WERI-Rb-1 (cell line): ENCODE results near the gene KNSTRN.

ENCODE experiments used
- DNase-seq: peaks from one replicate; pipeline ENCODE4 v3.0.0-alpha.2; 2020
- H3K27ac ChIP-seq: fragments of 250-450 bp; sonication (Bioruptor Pico); 2 replicates; pipeline ENCODE4 v1.5.1; 2020; ENCODE audit warnings: mild to moderate bottlenecking, moderate library complexity
- H3K27me3 ChIP-seq: fragments of 250-450 bp; sonication (Bioruptor Pico); 2 replicates; pipeline ENCODE4 v1.5.1; 2021; ENCODE audit warnings: mild to moderate bottlenecking, low read depth, moderate library complexity; ENCODE audit not compliant: insufficient read depth, severe bottlenecking
- H3K36me3 ChIP-seq: fragments of 250-450 bp; sonication (Bioruptor Pico); 2 replicates; pipeline ENCODE4 v1.5.1; 2020; ENCODE audit warnings: mild to moderate bottlenecking, moderate library complexity
- H3K4me3 ChIP-seq: 2 replicates; pipeline ENCODE4 v1.5.1; 2011; ENCODE audit warnings: low read depth, mild to moderate bottlenecking, control low read depth, low read length
- H3K9me3 ChIP-seq: fragments of 250-450 bp; sonication (Bioruptor Pico); 2 replicates; pipeline ENCODE4 v1.5.1; 2021; ENCODE audit warnings: mild to moderate bottlenecking, moderate library complexity; ENCODE audit not compliant: severe bottlenecking
- TF ChIP-seq, protein P1 (sequence below): IDR thresholded peaks from 2 replicates; pipeline ENCODE4 v1.5.1; 2011; ENCODE audit warnings: low read depth, mild to moderate bottlenecking, control low read depth, inconsistent platforms, low read length

Gene KNSTRN

DNA sequence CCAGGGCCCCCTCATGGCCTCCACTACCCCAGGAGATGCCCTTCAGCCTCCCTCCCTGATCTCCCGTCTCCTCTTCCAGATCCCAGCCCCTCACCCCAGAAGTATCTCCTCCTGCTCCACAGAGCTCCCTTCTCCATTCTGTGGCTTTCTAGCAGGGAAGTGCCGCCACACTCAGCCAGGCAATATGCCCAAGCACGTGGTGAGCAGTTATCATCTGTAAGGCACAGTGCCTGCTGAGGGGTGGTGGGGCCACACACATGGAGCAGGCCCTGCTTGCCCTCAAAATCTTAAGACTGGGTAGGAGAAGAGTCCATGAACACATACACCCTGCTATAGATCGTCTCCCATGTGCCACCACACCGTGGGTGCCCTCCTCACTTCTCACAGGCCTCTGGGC is 34.0 kb upstream of the KNSTRN start:
- H3K4me3 ChIP-seq, result no peak overlapping the region
- H3K27ac ChIP-seq, result no peak overlapping the region
- H3K27me3 ChIP-seq, result no peaks in the 10 kb centered on the region
- no peaks in the 10 kb centered on the region for H3K9me3 ChIP-seq
- no peak for DNase-seq
- TF ChIP-seq, protein P1, sequence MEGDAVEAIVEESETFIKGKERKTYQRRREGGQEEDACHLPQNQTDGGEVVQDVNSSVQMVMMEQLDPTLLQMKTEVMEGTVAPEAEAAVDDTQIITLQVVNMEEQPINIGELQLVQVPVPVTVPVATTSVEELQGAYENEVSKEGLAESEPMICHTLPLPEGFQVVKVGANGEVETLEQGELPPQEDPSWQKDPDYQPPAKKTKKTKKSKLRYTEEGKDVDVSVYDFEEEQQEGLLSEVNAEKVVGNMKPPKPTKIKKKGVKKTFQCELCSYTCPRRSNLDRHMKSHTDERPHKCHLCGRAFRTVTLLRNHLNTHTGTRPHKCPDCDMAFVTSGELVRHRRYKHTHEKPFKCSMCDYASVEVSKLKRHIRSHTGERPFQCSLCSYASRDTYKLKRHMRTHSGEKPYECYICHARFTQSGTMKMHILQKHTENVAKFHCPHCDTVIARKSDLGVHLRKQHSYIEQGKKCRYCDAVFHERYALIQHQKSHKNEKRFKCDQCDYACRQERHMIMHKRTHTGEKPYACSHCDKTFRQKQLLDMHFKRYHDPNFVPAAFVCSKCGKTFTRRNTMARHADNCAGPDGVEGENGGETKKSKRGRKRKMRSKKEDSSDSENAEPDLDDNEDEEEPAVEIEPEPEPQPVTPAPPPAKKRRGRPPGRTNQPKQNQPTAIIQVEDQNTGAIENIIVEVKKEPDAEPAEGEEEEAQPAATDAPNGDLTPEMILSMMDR, result no peak
- H3K36me3 ChIP-seq, result no peaks in the 10 kb centered on the region

DNA sequence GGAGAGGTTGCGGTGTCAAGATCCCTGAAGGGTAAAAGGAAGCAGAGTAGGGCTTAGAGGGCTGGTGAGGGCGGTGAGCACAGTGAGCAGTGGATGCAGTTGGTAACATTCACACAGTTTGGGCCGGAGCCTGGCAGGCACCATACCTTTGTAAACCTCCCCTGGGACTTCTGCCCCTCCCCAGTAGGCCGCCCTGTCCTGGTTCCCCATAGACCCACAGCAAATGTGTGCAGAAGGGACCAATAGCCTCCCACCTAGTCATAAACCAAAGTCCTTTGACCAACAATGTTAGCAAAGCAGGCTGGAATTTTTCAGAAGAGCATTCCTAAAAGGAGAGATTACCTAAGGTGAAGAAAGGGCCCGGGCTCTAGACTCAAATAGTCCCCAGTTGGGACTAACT is 33.4 kb upstream of the KNSTRN start:
- Histone ChIP-seq H3K27me3 (no peaks in the 10 kb centered on the region), H3K9me3 (no peaks in the 10 kb centered on the region), H3K4me3 (no peak overlapping the region), H3K27ac (no peak overlapping the region), H3K36me3 (no peaks in the 10 kb centered on the region)
- TF ChIP-seq, protein P1, result no peak
- no peak for DNase-seq

DNA sequence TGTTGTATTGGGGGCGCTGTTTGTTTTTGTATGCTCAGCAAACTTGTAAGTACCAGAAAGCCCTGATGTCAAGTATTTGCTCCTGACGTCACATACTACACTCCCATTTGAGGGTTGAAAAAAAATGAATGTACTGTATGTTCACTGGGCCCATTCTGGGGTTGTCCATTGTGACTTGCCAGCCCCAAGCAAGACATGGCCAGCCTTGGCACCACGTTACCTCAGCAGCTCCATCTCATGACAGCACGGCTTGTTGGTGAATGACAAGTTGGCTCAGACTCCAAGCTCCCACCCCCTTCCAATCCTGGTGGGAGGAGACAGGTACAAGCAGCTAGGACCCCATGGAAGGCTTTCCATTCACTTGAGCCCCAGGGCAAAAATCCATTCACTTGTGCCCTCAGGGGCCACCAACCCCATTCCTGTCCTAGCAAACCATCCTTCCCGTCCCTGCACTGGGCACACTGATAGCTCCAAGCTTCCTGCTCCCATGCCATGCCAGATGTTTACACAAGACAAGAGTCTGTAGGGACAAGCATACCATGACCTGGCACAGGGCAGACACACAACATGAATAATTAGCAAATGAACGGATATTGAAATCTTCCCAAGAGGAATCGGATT is 30.1 kb upstream of the KNSTRN start:
- H3K27ac ChIP-seq, result no peak overlapping the region
- H3K36me3 ChIP-seq, result no peaks in the 10 kb centered on the region
- no peaks in the 10 kb centered on the region for H3K27me3 ChIP-seq
- H3K9me3 ChIP-seq, result no peaks in the 10 kb centered on the region
- no peak overlapping the region for H3K4me3 ChIP-seq
- TF ChIP-seq, protein P1, result no peak
- DNase-seq, result no peak

DNA sequence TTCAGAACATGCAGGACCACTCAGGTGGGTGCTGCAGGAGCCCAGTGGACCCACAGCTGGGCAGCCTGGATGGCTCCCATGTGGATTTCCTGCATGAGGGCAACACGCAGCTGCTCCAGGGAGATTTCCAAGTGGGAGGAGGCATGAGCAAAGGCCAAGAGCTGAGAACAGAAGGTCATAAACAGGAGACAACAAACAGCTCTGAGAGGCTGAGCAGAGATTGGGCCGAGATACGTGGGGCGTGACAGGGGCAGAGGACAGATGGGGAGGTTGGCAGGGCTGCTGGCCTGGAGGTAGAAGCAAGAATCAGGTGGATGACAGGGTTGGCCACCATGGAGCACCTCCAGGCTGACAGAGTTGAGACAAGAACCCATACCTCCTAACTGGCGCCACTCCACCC is 28.8 kb upstream of the KNSTRN start:
- Histone ChIP-seq H3K27ac (peak overlapping the region; percentile 86), H3K27me3 (no peaks in the 10 kb centered on the region)
- no peak for DNase-seq

DNA sequence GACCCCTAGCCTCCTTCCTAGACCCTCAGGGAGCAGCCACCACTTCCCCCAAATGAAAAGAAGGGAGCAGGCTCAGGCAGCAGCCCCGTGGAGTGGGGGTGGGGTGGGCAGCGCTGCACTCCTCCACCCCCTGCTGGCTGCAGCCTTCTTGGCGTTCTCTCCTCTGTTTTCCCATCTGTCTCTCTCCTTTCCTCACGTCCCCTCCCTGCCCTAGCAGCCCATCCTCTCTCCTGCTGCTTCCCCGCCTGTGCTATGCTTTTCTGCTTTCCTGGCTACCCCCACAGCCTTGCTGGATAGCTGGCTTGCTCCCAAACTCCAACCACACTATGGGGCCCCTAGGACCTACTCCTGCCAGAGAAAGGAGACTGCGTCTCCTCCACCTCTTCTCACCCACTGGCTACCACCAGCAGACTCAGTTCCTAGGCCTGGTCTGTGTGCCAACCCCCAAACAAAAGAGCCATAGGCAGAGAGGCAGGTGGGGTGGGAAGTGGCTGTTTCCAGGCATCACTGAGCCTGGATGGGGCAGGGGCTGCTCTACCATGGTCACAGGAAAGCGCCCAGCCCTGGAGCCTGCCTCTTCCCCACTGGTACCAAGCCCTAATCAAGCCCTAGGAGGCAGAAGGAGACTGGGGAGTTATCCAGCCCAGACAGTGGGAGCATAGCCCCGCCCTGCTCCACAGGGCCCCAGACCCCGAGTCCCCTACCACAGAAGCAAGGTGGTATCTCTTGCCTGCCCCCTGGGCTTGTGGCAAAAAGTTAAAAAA is 27.9 kb upstream of the KNSTRN start:
- TF ChIP-seq, protein P1, result peak; percentile 94
- no peaks in the 10 kb centered on the region for H3K27me3 ChIP-seq
- peak; percentile 85 for DNase-seq
- no peaks in the 10 kb centered on the region for H3K36me3 ChIP-seq
- H3K27ac ChIP-seq, result peak overlapping the region; percentile 86
- H3K4me3 ChIP-seq, result no peak overlapping the region
- no peaks in the 10 kb centered on the region for H3K9me3 ChIP-seq

More for the DNA sequence above, 28.8 kb upstream of the KNSTRN start:
- TF ChIP-seq, protein P1, result no peak
- Histone ChIP-seq H3K9me3 (no peaks in the 10 kb centered on the region), H3K36me3 (no peaks in the 10 kb centered on the region), H3K4me3 (no peak overlapping the region)
